Forelimb muscle (tissue), 1 donor: Measurements from ENCODE around the gene IFT43. TPM values are rescaled to one million over a fixed set of nuclear protein-coding genes. Genes with fewer than 3 reads are reported as not detected.

Source experiments
- DNase-seq: peaks from one replicate; pipeline ENCODE4 v3.0.0-alpha.2; 2013; ENCODE audit warnings: low read depth
- polyA plus RNA-seq: library from polyadenylated mRNA; unstranded; fragments of 120-200 nt; gene quantifications from one replicate; pipeline ENCODE4 v1.2.1, GENCODE V29; 2013; ENCODE audit not compliant: insufficient read length

IFT43 gene
- polyA plus RNA-seq, 1 donor = 23.4 TPM

DNA sequence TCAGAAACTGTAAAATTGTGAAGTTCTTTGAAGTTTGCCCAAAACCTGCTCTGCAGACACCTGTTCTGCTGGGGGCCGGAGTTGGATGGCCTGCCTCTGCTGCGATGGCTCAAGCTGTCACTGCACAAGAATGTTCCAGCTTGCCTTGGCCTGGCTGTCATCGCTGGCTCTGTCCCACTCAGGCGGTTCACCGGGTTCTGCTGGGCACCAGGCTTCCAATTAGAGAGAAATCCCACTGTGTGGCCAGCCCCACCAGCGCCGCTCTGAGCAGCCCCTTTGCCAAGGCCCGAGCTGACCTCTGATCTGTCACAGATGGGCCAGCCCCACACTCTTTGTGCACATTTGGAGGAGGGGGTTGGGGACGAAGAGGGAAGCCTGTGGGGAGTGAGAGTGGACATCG is 94.5 kb downstream of the IFT43 start:
- DNase-seq = no peak

DNA sequence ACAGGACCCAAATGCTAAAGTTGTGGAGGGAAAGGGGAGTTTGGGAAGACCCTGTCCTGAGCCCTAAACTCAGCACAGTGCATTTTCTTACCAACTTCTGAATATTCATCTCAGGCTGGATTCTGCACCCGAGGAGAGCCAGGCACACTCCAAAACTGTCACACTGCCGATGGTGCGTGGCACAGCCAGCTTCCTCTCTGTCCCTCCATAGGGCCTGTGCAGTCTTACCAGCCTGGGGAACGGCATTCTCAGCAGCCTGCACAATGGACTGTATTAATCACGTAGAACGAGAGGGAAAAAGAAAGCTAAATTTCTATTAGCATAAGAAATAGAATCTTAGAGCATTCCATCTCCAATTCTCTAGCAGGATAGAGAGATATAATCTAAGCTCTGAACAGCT is 94.9 kb downstream of the IFT43 start:
- no peak for DNase-seq

DNA sequence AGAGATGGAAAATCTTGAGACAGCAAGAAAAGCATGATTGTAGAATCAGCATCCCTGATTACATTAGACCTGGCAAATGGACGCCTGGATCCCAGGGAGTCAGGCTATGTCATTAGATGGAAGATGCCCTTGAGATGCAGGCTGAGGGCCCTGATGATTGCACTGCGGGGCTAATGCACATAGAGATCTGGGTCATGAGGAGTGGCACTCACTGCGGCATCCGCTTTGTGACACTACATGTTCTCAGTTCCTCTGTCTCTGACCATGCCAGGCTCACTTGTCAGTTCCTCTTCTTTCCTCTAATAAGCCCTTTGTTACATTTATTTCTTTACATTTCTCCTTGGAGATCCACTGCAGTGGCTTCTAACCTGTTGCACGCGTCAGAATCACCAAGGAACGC is 96.1 kb downstream of the IFT43 start:
- no peak for DNase-seq

DNA sequence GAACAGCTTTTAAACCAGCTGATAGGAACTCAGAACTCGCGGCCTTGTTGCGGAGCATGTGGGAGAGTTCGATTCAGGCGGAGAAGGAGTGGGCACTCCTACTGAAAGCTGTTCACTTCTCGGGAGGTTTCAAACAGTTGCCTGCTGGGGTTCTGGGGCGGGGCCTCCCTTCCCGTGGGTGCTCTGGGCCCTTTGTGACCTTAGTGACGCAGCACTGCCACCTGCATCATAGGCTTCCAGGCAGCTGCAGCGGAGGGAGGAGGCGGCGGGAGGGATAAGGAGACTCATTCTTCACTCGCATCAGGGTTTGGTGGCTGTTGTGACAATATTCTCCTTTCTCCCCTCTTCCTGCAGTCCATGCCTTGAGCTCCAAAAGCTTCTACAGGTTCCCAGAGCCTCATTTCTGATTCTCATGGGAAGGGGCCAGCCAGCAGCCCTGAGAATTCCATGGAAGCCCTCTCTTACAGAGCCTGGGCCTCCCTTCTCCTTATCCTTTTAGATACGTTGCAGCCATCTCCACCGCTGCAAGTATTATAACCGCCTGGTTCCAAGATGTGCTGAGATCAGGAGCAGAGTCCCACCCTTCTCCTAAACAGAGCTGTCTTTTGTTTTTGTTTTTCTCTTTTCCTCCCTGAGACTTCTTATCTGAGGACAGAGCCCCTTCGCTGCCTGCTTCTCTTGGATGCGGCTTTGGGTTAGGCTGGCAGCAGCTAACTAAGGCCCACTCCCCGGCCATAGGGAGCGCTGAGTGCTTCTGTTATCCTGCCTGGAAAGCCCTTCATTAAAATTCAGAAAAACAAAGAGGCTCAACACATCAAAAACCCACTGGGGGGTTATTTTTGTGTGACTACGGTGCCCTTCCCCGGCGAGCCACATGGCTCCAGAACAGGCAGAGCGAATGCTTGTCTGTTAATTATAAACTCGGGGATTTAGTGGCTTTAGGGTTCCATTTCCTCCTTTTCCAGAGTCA is 98.5 kb downstream of the IFT43 start:
- no peak for DNase-seq

DNA sequence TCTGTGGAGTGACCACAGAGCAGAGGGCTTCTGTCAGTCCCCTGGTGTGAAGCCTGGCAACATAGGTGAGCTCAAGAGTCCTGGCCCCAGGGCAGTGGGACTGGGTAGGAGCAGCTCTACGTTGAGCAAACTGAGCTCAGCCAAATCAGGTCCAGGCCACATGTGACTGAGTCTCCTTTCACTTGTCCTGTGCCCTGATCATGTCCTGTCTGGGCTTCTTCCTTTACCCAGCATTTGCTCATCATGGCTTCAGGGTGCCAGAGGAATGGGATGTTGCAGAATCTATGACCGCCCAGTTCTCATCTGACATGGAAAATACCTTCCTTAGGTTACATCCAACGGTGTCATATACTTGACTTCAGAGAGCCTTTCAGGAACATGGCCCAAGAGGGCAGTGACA is 99.8 kb downstream of the IFT43 start:
- no peak for DNase-seq

DNA sequence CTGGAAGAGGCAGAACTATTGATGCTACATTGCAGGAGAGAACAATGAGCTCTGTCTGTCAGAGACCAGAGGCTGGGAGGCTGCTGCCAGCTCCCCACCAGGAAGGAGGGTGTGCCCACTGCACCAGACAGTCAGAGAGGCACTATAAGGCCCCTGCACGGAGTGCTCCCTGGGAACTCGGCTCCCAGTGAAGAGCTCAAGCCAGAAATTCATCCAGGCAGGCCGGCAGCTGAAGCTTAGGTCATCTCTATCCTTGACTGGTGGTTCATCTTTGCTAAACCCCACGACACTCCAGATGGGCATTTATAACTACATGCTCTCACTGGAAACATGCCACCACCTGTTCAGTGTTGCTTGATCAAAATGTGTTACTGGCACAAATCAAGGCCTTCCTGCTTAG is 101.1 kb downstream of the IFT43 start:
- DNase-seq = no peak

DNA sequence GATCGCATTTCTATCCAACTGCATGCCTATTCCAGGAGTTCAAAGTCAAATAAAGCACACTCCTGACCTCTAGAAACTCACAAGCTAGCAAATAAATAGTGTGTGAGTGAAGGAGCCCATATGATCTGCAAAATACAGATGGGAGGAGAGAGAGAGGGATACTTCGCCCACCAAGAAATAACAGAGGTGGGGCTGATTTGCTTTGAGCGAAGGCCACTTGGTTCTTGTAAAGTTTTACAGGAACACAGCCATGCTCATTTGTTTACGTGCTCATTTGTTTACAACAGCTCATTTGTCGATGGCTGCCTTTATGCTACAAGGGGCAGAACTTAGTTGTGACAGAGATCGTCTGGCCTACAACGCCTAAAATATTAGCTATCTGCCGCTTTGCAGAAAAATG is 102.8 kb downstream of the IFT43 start:
- no peak for DNase-seq

DNA sequence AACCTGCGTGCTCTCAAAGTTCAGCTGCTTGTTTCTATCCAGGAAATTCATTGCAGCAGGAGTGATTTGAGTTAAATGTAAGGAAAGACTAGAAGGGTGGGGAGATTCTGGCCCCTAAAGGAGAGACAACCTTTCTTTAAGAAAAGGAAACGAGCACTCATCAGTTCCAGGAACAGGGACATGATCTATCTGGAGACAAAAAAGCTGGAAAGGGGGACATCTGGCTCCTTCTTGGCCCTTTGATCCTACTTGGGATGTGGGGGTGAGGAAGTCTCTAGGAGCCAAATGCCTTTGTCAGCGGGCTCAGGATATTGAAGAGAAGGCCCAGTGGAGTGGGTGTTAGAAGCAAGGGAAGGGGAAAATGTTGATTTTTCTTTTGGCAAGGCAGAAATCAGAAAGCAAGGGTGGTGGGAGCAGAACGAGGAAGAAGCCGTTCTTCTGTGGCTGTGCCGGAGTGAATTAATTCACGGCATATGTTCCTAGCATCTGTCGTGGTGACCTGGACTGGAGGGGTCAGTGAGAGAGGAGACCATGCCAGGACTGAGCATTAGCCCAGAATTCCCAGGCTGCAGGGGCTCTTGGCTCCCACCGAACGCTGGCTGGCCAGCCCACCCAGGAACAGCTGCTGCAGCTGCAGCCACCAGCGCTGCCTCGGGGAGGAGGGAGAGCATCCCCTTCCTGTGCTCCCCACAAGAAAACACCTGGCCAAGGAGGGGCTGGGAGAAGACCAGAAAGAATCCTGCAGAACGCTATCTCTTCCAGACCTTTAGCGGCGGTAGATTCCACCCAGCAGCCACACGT is 103.4 kb downstream of the IFT43 start:
- peak; percentile 83 for DNase-seq

DNA sequence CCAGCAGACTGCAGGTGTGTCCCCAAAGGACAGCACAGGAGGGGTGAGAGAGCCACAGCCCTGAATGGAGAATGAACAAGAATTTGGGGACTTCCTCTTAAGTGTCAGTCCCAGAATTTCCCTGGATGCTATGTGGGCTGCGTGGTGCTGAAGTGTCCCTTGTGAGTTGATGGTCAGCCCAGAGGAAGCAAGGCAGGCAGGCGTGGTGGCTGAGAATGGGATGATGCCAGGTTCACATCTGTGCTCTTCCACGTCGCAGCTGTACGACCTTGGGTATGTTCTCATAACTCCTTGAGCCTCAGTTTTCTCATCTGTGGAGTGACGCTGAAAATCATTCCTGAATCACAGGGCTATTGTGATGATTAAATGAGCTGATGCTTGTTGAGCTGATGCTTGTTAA is 104.0 kb downstream of the IFT43 start:
- DNase-seq = no peak

DNA sequence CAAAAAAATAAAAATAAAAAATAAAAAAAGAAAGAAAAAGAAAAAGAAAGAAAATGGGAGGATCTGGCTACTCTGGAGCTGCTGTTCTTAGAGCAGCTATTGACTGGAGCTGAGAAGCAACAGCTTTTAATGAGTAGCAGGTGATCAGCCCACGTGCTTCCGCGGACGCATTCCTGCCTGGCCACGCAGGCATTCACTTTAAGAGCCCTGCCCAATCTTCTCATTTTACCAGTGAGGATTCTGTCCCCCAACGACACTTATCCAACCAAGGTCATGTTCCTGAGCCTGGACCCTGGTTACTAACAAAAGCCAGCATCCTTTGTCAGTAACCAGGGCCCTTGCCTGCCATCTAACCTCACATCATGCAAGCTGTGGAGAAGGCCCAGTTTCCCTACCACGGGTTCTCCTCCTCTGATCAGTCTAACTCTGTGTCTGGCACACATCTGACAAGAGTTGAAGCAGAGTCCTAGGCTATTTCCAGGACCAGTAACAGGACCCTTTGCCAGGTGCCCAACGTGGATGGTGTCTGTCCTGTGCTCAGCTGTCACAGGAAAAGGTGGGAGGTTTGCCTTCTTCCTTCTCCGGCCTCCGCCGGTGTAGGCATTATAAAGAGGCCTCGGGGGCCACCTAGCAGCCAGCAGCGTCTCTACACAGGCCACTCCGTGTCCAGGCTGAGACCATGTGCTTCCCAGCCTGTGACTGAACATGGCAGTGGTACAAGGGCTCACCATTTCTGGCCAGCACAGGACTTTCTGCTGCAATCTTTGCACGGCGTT is 105.2 kb downstream of the IFT43 start:
- DNase-seq = no peak

DNA sequence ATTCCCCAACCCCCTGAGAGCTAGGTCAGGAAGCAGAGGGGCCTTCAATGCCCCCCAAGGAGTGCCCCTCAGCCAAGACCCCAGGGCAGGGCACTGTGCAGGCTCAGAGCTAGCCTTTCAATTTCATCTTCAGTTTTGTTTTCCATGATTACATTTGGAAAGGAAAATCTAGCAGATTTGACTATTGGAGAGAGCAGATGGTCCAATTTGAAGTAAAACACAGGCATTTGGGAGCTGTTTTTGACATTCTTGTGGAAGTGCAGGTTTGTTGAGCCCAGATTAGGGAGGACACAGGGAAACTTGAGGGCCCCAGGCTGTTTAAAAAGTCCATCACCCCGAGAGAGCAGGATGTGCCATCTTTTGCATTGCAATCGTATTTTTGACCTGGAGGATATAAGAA is 107.5 kb downstream of the IFT43 start:
- no peak for DNase-seq

DNA sequence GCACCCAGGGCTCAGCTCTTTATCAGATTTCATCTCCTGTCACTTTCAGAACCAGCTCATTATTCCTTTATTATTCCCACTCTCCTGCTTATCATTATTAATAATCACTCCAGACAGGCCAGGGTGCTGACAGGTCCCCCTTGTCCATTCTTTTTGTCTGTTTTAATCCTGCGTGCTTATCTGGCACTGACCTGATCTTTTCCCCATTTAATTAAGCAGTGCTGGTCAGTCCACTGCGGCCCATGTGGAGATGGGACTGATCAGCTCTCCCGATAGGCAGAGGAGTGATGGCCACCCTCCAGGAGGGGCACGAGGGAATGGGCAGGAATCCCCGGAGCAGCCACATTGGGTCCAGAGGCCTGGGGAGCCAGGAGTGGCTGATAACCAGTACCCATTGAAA is 110.7 kb downstream of the IFT43 start:
- DNase-seq = no peak

DNA sequence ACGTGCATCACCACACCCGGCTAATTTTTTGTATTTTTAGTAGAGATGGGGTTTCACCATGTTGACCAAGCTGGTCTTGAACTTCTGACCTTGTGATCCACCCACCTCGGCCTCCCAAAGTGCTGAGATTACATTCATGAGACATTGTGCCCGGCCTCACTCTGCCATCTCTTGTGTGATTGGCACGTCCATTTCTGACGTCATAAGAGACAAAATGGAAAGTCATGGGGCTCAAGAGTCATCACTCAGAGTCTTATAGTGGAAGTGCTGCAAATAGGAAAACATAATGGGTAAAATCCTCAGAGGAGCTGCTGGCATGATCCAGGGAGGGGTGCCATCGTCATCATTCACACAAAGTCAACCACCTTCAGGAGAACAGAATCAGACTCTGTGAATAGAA is 112.0 kb downstream of the IFT43 start:
- no peak for DNase-seq

DNA sequence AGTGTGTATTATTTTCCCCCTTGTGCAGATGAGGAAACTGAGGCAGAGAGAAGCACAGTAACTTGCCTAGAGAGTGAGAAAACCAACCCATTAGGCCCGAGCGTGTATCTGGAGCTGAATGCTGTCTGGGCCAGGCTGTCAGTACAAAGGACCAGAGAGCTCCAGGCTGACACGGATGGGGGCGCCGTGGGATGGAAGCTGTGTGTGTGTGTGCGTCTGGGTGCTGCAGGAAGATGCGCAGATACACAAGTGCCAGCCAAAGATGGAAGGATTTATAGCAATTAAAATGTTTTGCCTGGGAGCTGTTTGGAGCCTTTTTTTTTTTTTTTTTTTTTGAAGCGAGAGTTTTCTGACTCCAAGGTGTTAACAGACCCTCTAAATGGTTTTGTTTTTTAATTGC is 112.5 kb downstream of the IFT43 start:
- no peak for DNase-seq

DNA sequence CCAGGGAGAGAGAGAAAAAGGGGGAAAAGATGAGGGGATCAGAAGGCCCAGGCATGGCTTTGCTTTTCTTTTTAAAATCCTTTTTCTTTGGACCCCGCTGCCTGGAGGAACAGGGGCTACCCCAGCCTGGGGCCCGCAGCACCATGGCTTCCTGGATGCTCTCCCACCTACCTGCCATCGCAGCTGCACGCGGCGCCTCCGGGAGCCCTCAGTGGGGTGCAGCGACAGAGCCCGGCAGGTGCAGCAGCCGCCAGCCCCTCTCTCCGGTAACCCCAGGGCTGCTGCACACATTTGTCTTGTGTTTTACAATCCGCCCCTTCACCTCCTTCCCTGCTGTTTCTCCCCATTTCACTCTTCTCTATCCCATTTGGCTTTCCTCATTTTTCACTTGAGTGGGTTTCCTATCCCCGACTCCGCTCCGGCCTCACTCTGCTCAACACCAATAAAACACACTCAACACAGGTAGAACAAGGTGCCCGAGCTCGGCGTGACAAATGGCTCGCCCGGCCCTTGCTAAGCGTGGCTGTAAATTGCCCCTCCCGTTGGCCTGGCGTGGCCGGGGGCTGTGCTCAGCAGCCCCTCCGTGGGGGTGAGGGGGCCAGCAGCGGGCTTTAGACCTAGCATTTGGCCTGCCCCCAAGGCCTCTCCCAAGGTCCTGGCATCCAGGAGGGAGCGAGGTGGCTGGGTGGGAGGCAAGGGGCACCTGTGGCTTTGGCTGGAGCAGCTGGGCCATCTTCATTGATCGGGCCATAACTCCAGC is 113.5 kb downstream of the IFT43 start:
- DNase-seq = no peak

DNA sequence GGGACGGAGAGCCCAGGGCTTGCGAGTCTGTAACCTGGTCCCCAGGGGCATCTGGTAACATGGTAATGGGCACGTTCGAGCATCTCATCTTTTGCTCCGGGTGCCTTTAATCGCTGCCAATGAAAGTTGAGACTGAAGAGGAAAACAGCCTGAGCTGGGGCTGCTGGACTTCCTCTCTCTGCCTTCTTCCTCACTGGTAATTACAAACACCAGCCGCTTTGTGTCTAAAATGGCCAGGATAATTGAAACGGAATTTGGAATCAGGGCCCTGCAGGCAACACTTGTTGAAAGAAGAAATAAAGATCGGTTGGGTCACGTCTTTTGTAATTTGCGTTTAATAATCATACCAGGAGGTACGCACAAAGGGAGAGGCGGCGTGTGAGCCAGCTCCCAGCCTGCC is 114.7 kb downstream of the IFT43 start:
- DNase-seq = no peak

DNA sequence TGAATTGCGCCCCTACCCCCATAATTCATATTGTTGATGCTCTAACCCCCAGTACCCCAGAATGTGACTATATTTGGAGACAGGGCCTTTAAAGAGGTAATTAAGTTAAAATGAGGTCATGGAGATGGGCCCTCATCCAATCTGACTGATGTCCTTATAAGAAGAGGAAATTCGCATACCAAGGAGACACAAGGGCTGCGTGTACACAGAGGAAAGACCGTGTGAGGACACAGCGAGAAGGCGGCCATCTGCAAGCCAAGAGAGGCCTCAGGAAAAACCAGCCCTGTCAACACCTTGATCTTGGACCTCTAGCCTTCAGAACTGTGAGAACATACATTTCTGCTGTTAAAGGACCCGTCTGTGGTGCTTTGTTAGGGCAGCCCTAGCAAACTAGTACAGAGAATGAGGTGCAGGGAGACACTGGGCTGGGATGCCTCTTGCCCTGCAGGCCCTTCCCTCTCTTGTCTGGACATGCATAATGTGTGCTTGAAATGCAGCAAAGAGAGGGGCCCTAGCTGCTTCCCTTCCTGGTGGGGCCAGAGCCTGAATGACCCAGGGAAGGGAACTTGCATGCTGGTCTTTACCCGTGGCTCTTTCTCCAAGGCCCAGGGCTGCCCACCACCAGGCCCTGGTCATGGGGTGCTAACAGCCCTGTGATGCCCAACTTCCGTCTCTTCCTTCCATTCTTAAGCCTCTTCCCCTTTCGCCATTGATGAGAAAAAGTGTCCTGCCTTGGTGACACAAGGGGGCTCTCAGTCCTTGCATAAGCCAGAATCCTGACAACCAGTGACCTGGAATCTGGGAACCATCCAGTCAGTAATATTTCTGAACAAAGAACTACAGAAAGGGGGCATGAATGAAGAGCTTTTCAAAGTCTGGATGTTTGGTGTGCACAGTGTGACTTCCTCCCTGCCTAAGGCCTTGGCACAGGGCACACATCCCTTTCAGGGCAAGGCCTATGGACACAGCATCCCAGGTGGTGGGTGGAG is 116.1 kb downstream of the IFT43 start:
- no peak for DNase-seq

DNA sequence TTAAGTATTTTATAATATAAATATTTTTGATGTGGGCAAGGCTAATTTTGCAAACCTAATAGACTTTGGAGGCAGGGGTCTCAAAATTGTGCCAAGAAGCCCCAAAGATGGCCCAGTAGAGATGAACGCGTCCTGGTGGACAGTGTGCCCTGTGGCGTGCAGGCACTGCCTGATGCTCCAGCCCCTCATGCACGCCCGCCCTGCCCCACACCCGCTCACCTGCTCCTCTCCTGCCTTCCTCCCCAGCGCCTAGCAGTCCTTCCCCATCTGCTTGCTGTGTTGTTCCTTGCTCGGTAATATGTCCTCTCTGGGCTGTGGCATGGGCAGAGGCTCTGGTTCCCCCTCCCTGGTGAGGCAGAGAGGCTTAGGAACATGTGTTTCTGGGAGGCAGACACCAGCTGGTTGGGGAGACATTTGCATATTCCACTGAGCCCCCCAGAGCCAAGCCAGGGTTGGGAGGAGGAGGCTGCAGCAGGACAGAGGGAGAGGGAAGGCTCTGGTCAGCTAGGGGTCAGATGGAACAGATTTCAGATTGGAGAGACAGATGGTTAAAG is 119.3 kb downstream of the IFT43 start:
- DNase-seq = no peak

DNA sequence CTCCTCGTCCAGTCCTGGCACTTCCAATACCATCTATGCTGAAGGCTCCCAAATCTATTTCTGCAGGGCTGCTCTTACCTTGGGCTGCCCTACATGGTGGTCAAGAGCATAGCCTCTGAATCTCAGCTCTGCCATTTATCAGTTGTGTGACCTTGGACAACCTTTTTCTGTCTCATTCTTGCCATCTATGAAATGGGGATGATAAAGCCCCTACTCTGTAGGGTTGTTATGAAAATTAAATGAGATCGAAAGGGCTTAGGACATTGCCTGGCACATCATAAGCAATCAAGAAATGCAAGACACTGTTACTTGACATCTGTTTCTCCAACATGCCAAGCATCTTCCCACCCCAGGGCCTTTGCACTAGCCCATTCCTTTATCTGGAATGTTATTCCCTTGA is 120.6 kb downstream of the IFT43 start:
- DNase-seq = no peak
